ENCODE measurements around the gene ARF1. TPM values are rescaled to one million over a fixed set of nuclear protein-coding genes. Genes with fewer than 3 reads are reported as not detected.

ARF1 gene
- total and polyA plus RNA-seq, 2 experiments from 2014 or later, result 250 to 609 TPM

DNA sequence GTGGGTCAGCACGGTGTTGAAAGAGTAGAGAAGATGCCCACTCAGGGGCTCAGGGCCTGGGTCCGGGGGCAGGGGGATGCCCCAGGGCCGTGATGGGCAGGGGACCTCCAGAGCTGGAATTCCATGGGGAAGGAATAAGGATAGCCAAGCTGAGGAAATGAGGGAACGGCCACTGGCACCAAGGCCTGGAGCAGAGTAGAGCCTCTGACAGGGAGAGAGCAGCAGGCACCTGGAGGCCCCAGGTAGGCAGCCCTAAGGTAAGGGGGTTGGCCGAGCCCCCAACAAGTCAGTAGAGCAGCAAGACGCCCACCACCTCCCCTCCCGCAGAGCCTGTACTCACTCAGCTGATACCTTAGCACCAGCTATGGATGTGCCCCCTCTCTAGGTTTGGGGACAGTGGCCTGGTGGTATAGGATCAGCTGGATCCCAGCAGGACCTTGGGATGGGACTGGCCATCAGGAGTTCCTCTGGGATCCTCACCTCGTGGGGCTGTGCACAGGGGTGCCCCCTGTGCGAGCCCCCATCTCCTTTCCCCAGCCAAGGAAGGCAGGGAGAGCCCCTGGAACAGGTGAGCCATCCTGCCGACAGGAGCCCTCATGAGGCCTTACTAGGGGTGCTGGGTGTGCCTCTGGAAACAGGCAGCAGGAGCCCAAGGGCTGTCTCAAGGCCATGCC, 21.0 kb upstream of the ARF1 start:
- H3K36me3 ChIP-seq (replicated peaks; ENCODE audit: insufficient read depth, low read depth), result no peaks in the 10 kb centered on the region
- peaks cover 54% of the 10 kb centered on the region for H3K27me3 ChIP-seq
- no peak overlapping the region for H3K4me2 ChIP-seq
- H3K4me3 ChIP-seq, result no peak overlapping the region
- no peaks in the 10 kb centered on the region for H3K9me3 ChIP-seq (ENCODE audit: low read depth)
- no peak overlapping the region for H3K27ac ChIP-seq
- WGBS (ENCODE audit: low lambda C conversion rate, missing lambda C conversion rate), result 82% methylated on average over 10 of the region's 10 CpGs
- TF ChIP-seq EZH2 (IDR thresholded peaks at IDR 0.05; ENCODE audit: borderline replicate concordance), result no peak
- no peak for TF ChIP-seq EZH2phosphoT487 (IDR thresholded peaks at IDR 0.05; ENCODE audit: low read depth, severe bottlenecking, unreplicated experiment)
- TF ChIP-seq, protein P1, sequence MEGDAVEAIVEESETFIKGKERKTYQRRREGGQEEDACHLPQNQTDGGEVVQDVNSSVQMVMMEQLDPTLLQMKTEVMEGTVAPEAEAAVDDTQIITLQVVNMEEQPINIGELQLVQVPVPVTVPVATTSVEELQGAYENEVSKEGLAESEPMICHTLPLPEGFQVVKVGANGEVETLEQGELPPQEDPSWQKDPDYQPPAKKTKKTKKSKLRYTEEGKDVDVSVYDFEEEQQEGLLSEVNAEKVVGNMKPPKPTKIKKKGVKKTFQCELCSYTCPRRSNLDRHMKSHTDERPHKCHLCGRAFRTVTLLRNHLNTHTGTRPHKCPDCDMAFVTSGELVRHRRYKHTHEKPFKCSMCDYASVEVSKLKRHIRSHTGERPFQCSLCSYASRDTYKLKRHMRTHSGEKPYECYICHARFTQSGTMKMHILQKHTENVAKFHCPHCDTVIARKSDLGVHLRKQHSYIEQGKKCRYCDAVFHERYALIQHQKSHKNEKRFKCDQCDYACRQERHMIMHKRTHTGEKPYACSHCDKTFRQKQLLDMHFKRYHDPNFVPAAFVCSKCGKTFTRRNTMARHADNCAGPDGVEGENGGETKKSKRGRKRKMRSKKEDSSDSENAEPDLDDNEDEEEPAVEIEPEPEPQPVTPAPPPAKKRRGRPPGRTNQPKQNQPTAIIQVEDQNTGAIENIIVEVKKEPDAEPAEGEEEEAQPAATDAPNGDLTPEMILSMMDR (IDR thresholded peaks at IDR 0.05; ENCODE audit: poor library complexity), result no peak
- H3K4me1 ChIP-seq (ENCODE audit: insufficient read depth), result peaks cover 7% of the 10 kb centered on the region
- H4K20me1 ChIP-seq (ENCODE audit: insufficient read depth, poor library complexity, severe bottlenecking), result no peaks in the 10 kb centered on the region
- no peak overlapping the region for H2AFZ ChIP-seq
- H3K79me2 ChIP-seq, result no peaks in the 10 kb centered on the region
- DNase-seq (ENCODE audit: low spot score), result no peak
- no peaks in the 10 kb centered on the region for H3K9me2 ChIP-seq (replicated peaks; ENCODE audit: insufficient read depth)

DNA sequence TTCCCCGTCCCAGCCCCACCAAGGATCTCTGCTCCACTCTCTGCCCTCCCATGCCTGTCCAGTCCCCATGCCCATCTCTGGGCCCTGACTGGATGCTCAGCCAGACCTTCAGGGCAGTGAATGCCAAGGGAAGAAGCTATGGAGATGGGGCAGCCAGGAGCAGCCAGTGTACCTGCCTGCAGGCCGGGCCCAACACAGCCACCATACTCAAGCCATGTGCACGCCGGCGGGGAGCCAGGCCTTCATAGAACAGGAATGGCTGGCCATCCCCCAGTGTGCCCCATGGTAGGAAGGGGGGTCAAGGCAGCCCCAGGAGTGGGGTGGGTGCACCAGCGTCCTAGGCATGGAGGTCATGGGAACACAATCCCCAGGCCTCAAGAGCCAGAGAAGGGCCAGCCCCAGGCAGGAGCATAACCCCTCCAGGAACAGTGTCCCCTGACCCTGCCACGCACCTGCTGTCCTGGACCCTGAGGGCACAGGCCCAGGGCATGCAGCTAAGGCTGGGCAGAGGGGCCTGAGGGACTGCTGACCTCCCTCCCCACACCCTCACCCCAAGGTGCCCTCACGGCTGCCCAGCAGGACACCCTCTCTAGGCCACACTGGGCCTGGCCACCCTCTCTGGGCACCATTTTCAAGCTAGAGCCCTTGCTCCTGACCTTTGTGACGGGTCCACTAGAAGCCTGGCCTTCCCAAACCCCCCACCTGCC, 20.3 kb upstream of the ARF1 start:
- Histone ChIP-seq H4K20me1 (ENCODE audit: insufficient read depth, poor library complexity, severe bottlenecking) (no peaks in the 10 kb centered on the region), H3K4me3 (no peak overlapping the region), H3K27me3 (peaks cover 54% of the 10 kb centered on the region), H3K9me3 (ENCODE audit: low read depth) (no peaks in the 10 kb centered on the region), H3K79me2 (no peaks in the 10 kb centered on the region), H2AFZ (no peak overlapping the region), H3K9me2 (replicated peaks; ENCODE audit: insufficient read depth) (no peaks in the 10 kb centered on the region), H3K36me3 (replicated peaks; ENCODE audit: insufficient read depth, low read depth) (no peaks in the 10 kb centered on the region), H3K27ac (no peak overlapping the region), H3K4me1 (ENCODE audit: insufficient read depth) (peaks cover 7% of the 10 kb centered on the region), H3K4me2 (no peak overlapping the region)
- TF ChIP-seq EZH2phosphoT487 (IDR thresholded peaks at IDR 0.05; ENCODE audit: low read depth, severe bottlenecking, unreplicated experiment) (no peak), EZH2 (IDR thresholded peaks at IDR 0.05; ENCODE audit: borderline replicate concordance) (no peak)
- TF ChIP-seq, protein P1 (IDR thresholded peaks at IDR 0.05; ENCODE audit: poor library complexity), result no peak
- no peak for DNase-seq (ENCODE audit: low spot score)
- over 99% methylated on average over 7 of the region's 9 CpGs for WGBS (ENCODE audit: low lambda C conversion rate, missing lambda C conversion rate)

DNA sequence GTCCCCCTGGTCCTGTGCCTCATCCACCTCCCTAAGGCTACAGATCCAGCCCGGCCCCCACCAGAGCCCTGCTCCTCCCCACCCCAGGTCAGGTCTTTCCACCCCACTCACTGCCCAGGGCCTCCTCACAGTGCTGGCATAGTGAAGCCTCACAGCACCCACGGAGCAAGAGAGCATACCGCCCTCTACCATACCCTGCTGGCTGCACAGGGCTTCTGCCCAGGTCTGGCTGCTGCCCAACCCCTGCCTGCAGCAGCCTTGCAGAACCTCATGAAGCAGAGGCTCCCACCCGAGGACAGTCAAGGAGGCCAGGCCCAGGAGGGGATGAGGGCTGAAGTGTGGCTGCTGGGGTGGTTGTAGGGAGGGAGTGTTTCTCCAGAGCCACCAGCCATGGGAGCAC, 19.7 kb upstream of the ARF1 start:
- TF ChIP-seq EZH2phosphoT487 (IDR thresholded peaks at IDR 0.05; ENCODE audit: low read depth, severe bottlenecking, unreplicated experiment) (no peak), EZH2 (IDR thresholded peaks at IDR 0.05; ENCODE audit: borderline replicate concordance) (no peak)
- TF ChIP-seq, protein P1 (IDR thresholded peaks at IDR 0.05; ENCODE audit: poor library complexity), result no peak
- Histone ChIP-seq H3K27ac (no peak overlapping the region), H3K36me3 (replicated peaks; ENCODE audit: insufficient read depth, low read depth) (no peaks in the 10 kb centered on the region), H3K4me1 (ENCODE audit: insufficient read depth) (peaks cover 7% of the 10 kb centered on the region), H3K9me2 (replicated peaks; ENCODE audit: insufficient read depth) (no peaks in the 10 kb centered on the region), H3K9me3 (ENCODE audit: low read depth) (no peaks in the 10 kb centered on the region), H4K20me1 (ENCODE audit: insufficient read depth, poor library complexity, severe bottlenecking) (no peaks in the 10 kb centered on the region), H2AFZ (no peak overlapping the region), H3K79me2 (no peaks in the 10 kb centered on the region), H3K27me3 (peaks cover 53% of the 10 kb centered on the region), H3K4me2 (no peak overlapping the region), H3K4me3 (no peak overlapping the region)
- 59% methylated on average over 4 of the region's 4 CpGs for WGBS (ENCODE audit: low lambda C conversion rate, missing lambda C conversion rate)
- no peak for DNase-seq (ENCODE audit: low spot score)
